Naive B cell (primary cell): Measurements from ENCODE around the gene CATSPER2. TPM values are rescaled to one million over a fixed set of nuclear protein-coding genes. Genes with fewer than 3 reads are reported as not detected.

Source experiments
- polyA plus RNA-seq, 6 donors: library from polyadenylated mRNA; unstranded; fragments of 300-500 nt; fragmentation: Illumina TruSeq; gene quantifications; one replicate each; pipeline ENCODE4 v1.2.3, GENCODE V29; 2021; ENCODE audit warnings: low read depth in 6 of 6

The CATSPER2 gene
- polyA plus RNA-seq, 6 donors from 2014 or later = 0.21 to 1.3 (median 0.70) TPM

Other genes starting within 250 kb of the CATSPER2 start
- gene TP53BP1, start 155.7 kb downstream of the CATSPER2 start, polyA plus RNA-seq = 10 to 100 TPM in 4 of 6 donors, 1 to 10 TPM in 2; 9.2 to 13.7 (median 11.4) TPM
- under 1 TPM in 3 of 6 donors, not detected in 3; 0.03 to 0.29 (median 0.05) TPM for gene MAP1A, start 131.2 kb downstream of the CATSPER2 start, polyA plus RNA-seq
- gene PPIP5K1, start 58.6 kb downstream of the CATSPER2 start, polyA plus RNA-seq = 10 to 100 TPM in 2 of 6 donors, 1 to 10 TPM in 4; 4.2 to 19.9 (median 6.5) TPM
- not detected for gene CKMT1B, start 54.8 kb downstream of the CATSPER2 start, polyA plus RNA-seq
- not detected for gene STRC, start 30.0 kb downstream of the CATSPER2 start, polyA plus RNA-seq
- not detected for gene CKMT1A, start 45.0 kb upstream of the CATSPER2 start, polyA plus RNA-seq
- 100 to 1,000 TPM; 251 to 358 (median 278) TPM for gene PDIA3, start 97.6 kb upstream of the CATSPER2 start, polyA plus RNA-seq
- 10 to 100 TPM; 23.1 to 42.3 (median 36.2) TPM for gene ELL3, start 128.1 kb upstream of the CATSPER2 start, polyA plus RNA-seq
- gene SERF2, start 143.5 kb upstream of the CATSPER2 start, polyA plus RNA-seq = 1,000 to 10,000 TPM; 1,669 to 2,243 (median 1,811) TPM
- 1 to 10 TPM in 5 of 6 donors, under 1 TPM in 1; 0.52 to 3.0 (median 2.0) TPM for gene SERINC4, start 151.4 kb upstream of the CATSPER2 start, polyA plus RNA-seq
- 10 to 100 TPM; 11.4 to 19.4 (median 13.6) TPM for gene HYPK, start 151.8 kb upstream of the CATSPER2 start, polyA plus RNA-seq
- gene MFAP1, start 175.8 kb upstream of the CATSPER2 start, polyA plus RNA-seq = 10 to 100 TPM in 3 of 6 donors, 1 to 10 TPM in 3; 7.2 to 17.0 (median 10.8) TPM
- 1 to 10 TPM; 2.8 to 7.8 (median 6.0) TPM for gene WDR76, start 178.2 kb upstream of the CATSPER2 start, polyA plus RNA-seq